Glomerular visceral epithelial cell (primary cell): ENCODE data around the gene TWIST1.

Experiments used
- DNase-seq: peaks from one replicate; pipeline ENCODE4 v3.0.0-alpha.2; 2016; ENCODE audit errors: extremely low spot score

TWIST1 gene

DNA sequence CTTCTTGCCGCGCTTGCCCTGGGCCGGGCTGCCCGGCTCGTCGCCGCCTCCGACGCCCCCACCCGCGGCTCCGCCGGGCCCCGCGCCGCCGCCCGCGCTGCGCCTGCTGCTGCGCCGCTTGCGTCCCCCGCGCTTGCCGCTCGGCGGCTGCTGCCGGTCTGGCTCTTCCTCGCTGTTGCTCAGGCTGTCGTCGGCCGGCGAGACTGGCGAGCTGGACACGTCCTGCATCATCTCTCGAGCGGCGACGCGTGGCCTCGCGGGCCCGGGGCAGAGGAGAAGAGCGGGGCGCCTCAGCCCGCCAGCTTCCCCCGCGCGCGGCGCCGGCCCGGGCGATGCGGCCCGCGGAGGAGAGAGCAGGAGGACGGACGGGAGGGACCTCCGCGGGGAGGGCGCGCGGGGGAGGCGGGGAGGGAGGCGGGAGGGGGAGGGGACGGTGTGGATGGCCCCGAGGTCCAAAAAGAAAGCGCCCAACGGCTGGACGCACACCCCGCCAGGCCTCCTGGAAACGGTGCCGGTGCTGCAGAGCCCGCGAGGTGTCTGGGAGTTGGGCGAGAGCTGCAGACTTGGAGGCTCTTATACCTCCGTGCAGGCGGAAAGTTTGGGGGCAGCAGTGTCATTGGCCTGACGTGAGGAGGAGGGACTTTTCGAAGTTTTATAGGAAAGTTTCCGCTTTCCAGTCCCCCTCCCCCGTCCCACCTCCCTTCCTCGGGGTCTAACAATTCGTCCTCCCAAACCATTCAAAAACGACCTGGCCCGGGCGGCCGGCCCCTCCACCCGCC lies at the start of gene TWIST1:
Gene TWIST1, minus strand, starts transcription at position 546 of the 779 bp plus-strand sequence. Its CDS starts 315 bp downstream, at position 231.
- DNase-seq: peak; percentile 83

DNA sequence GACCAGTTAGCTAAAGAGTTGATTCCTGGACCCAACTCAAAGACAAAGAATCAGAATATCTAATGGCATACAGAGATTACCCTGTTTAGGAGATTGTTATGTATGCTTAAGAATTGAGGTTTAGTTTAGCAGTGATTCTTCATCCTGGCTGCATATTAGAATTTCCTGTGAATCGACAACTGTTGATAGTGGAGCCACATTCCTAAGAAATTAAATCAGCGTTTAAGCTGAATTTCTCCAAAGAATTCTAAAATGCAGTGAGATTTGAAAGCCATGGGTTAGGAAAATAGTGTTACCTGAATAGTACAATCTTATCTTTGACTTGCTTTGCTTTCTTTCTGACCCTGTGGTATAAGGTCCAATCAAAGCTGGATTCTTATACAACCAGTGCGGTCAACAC lies 44.2 kb upstream of the TWIST1 start:
- DNase-seq: no peak

DNA sequence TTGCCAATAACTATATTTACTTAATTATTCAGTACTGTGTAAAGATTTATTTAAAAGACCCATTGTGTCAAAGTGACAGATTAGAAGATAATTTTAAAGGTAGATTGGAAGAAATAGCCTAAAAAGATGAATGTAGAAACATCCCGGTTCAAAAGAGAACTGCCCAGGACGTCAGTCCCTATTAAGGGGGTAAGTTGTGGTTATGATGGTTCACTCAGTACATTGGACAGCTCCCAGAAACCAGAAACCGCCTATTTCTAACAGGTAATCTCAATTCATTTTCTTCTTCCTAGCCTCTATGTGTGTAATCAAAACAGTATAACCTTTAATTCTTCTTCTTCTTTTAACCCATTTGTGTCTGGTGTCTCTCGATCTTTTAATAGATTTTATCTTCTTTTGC lies 29.3 kb upstream of the TWIST1 start:
- DNase-seq: peak; percentile 4

DNA sequence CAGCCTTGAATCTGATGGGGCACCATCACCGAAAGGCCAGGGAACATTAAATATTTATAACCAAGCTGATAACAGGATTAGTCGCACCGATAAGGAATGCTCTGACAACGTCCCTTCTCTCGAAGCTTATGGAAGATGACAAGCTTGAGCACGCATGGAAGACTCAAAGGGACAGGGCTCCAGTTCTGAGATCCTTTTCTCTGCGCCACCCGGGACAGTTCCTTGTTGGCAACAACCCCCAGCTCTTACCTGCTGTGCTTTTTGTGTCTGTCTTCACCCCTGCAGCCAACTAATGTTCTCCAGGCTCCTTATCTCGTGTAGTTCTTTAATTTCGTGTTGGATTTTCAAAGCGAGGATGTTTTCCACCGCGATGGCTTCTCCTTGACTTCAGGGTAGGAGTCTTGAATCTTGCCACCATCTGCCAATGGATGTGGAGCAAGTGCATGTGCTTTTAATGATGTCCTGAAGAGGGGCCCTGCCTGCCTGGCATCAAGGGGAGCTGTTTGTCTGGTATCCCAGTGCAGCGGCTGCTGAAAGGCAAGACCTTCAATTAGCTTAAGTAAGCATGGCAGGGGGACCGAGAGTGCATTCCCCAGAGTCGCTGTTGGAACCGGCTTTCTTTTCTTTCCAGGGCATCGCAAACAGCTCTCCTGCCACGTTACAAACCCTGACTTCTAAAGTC lies 28.1 kb upstream of the TWIST1 start:
- DNase-seq: no peak

- no peak for DNase-seq
These were observed 27.4 kb upstream of the TWIST1 start, which contains the start of gene FERD3L for GRCh38 chr7:19144661-19145433. Gene FERD3L, minus strand, starts transcription at chr7:19145421. Its CDS starts 59 bp downstream, at chr7:19145362.

DNA sequence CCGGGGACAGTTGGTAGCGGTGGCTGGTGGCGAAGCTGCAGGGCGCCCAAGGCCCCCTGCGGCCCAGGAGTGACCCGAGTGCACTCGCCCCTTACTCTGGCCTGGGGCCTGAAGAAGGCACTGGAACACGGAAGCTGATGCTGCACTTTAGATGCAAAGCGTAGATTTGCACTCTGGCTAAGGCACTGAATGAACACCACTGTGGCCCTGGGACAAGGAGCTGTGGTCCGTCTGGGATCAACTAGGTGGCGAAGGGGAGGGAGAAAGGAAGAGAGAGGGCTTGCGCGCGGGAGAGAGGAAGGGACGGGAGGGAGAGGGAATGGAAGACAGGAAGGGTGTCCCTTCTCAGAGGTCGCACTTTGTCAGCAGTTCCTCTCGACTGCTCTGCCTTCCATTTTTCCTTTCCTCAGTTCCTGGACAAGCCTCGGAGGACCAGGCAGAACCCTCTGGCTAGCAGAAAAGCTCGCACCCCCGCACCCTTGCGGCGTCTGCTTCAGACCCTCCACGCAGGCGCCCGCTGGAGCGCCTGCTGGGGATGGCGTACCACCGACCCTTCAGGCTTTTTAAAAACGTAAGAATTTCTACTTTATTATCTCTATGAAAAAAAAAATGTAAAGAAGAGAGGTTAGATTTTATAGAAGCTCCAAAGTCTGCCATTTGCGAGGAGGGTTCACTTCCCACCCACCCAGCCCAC lies 26.6 kb upstream of the TWIST1 start:
- no peak for DNase-seq

DNA sequence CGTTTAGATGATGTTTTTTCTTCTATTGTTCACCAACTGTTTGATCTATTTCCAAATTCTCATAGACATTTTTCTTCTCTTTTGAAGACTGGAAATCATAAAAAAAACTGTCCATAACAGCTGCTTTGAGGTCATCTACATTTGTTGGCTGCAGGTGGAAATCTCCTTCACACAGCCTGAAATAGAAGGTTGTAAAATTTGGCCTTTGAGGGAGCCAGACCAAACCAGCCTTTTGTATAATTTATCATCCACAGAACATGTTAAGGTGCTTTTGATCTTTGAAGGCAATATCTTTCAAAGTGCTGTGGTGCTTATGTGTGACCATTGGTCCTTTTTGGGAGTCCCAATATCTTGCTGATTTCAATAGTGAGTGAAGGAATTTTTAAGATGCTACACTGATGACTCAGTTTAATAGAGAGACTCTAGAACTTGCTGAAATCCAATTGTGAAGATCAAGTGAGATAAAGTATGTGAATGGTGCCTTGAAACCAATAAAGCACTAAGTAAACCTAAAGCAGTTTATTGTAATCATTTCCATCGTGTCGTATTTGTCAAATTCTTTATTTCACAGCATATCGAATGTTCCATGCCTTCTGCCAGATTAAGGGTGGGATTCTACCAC lies 22.4 kb upstream of the TWIST1 start:
- DNase-seq: no peak

DNA sequence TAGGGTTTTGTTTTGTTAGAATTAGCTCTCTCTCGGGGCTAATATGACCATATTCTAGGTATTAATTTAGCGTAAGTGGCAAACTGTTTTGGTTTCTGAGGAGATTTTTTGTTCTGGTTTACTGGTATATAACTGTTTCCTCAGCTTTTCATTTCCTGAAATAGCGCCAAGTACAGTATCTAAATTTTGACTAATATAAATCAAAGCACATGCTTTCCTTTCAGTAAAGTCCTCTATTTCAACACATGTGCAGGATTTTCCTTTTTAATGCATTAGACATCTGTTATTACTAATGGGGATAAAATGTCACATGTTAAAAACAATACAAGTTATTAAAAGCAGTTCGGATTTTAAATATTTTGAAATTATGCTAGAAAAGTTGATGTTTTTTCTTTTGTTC lies 16.4 kb upstream of the TWIST1 start:
- no peak for DNase-seq

DNA sequence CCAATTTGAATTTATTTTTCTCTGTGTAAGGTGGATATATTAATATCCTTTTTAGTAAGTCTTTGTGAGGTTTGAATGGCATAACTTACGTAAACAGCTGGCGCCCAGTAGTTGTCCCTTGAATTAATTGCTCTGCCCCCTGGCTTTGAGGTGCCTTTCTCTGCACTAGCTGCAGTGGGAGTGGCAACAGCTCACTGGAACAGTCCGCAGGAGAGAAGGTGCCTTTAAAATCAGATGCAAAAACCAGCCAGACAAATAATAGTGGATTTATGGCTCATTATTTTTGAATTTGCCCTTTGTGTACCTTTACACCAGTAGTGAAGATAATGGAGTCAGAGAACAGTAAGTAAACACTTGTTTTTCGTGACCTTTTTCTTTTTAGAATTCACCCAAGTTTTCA lies 16.0 kb upstream of the TWIST1 start:
- no peak for DNase-seq

DNA sequence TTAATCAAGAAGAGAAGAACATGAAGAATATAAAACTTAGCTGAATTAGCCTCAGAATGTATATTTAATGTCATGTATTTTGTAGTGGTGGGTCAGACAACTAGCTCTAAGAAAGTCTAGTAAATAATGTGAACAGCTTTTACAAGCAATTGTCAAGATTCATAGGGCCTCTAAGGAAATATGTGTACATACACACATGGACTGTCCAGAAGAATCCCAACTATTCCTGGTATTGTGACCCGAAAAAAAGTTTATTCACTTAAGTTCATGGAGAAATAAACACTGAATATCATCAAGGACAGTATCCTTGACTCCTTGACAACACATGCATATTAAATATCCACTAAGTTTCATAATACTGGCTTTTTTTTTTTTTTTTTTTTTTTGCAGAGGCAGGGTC lies 11.4 kb upstream of the TWIST1 start:
- DNase-seq: no peak

- DNase-seq: peak; percentile 48
These were observed 4.6 kb upstream of the TWIST1 start for GRCh38 chr7:19121977-19122588.

DNA sequence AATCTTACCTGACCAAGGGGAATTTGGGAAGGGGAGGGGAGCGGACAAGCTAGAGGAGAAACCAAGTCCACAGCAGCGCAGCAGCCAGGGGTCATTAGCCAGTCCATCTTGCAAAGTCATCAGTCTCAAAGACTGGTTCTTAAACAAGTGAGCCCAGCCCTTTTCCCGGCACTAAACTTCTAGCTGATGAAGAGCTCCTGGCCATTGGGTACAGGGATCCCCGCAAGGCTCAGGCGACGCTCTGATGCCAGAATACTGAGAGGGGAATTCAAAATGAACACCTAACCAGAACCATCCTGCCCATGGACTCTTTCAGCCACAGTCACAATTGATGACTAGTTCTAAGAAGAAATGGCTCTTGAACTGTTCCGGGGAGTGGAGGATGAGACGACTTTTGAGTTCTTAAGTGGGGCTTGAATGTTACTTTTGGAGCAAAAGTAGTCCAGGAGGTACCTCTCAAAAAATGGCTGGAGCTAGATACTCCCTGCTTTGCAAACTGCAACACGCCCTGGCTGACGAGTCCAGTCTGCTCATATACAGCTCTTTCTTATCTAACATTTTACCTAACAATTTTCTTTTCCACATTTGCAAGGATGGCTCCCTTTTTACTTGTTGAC lies 2.5 kb upstream of the TWIST1 start:
- DNase-seq: no peak

- DNase-seq: no peak
These were observed 1.9 kb upstream of the TWIST1 start for GRCh38 chr7:19119372-19119771.

DNA sequence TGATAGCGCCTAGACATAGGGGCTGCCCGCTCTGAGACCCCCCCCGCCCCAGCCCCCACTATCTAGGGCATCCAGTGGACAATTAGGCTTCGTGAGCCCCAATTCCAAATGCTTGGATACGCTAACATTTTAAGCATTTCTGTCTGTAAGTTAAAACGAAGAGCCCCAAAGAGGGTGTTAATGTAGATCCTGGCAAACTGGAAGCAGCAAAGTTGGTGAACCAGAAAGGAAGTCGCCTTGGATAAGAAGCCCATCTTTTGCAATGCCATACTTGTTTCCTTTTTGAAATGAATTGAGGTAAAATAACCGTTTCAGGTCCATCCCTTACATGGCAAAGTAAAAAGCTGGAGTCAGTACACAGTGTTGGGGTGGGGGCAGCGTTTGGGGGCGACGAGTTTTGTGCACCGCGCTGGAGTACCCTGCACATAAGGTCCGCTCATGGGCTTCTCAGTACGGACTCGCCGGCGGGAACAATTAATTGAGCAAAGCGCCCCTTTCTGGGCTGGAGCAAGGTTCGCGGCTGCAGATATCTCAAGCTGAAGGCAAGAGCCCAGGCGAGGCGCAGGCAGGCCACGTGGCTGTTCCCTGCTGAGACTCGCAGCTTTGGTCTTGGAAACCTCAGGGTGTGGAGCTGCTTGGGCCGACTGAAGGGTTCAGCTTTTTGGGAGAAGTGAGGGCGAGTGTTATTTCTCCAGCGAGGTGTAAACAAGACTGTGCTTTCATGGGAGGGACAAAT lies 1.4 kb upstream of the TWIST1 start:
- no peak for DNase-seq

DNA sequence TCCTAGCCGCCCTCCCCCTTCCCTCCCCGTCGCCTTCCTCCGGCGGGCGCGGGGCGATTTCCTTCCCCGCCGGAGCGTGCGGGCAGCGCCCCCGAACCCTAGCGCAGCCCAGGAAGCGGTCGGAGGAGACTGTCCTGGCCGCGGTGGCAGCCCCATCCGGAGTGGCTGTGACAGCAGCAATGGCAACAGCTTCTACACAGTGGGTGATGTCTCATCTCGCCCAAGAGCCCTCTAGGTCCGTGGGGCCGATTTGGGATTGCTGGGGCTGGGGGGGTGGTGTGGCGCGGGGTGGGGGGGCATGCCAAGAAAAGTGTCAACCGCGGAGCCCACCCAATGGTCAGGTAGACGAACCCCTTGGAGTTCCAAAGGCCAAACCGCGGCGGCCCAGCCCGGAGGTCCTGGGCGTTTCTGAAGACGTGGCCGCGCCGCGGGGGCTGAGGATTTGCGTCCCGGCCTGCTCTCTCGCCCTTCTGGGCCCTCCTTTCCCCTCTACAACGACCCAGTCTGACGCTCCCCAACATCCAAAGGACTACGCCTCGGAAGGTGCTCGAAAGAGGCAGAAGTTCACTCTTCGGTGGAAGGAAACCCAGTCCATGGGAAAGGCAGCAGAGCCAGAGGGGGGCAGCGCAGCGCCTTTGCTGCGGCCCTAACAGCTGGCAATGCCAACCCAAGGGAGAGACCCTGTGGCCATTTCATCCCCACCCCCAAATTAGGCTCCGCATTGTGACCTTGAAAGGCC lies 603 bp upstream of the TWIST1 start:
- DNase-seq: no peak

GRCh38 chr7:19116121-19117090 lies 1.0 kb downstream of the TWIST1 start:
- DNase-seq: peak; percentile 37

GRCh38 chr7:19114551-19114855 lies 2.9 kb downstream of the TWIST1 start:
- DNase-seq: no peak
